Tibial nerve (tissue), 3 donors: ENCODE measurements around the gene ZBTB21.

ENCODE experiments used
- CTCF ChIP-seq, 5 experiments: fragments of 200-600 bp in 3 of 5; fragments of 450-650 bp in 2 of 5; sonication (generic) in 3 of 5; IDR thresholded peaks; one replicate each; pipeline ENCODE4 v1.5.1; 2016 to 2019; ENCODE audit warnings: antibody characterized with exemption in 5 of 5, mild to moderate bottlenecking in 3 of 5, moderate library complexity in 2 of 5
- POLR2A ChIP-seq, 2 donors: fragments of 450-650 bp; IDR thresholded peaks; one replicate each; pipeline ENCODE4 v1.6.1; 2017; ENCODE audit warnings: antibody characterized with exemption in 2 of 2, mild to moderate bottlenecking in 2 of 2, moderate library complexity in 2 of 2

- TF ChIP-seq CTCF (IDR thresholded peaks at IDR 0.05) (no peak), POLR2A (IDR thresholded peaks at IDR 0.05) (no peak)
Observed at GRCh38 chr21:42036313-42036712, 26.2 kb upstream of the ZBTB21 start.
